ENCODE results near the gene SCAP. TPM values are rescaled to one million over a fixed set of nuclear protein-coding genes. Genes with fewer than 3 reads are reported as not detected.

Gene SCAP
- total RNA-seq, 1 donor from 2014 or later = 43.1 TPM

DNA sequence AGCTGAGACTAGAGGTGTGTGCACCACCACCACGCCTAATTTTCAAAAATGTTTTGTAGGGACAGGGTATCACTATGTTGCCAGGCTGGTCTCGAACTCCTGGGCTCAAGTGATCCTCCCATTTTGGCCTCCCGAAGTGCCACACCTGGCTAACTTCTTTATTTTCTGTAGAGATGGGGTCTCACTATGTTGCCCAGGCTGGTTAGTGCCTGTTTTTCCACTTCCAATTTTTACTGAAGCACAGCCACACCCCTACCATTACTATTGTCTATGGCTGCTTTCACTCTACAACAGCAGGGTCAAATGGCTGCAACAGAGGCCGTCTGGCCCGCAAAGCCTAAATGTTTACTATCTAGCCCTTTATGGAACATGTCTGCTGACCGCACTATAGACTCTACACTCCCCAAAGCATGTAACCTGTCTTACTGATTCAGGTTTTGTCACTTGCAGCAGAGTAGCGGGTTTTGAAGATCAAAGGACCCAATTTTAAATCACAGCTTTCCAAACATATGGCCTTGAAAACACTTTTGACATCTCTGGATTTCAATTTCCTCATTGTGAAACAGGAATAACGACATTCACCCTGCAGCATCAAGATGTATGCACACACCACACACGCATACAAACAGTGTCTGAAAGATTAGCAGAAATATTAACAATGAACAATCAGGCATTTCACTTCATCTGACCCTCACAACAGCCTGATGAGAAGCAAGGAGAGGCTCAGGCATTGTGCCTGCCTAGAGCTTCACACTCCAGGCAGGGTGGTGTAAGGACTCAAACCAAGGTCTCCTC is 46.1 kb downstream of the SCAP start:
- H3K27ac ChIP-seq (replicated peaks) = no peak overlapping the region
- H3K27me3 ChIP-seq (ENCODE audit: low read depth) = no peaks in the 10 kb centered on the region
- DNase-seq = no peak
- H3K4me1 ChIP-seq = peaks cover 5% of the 10 kb centered on the region
- no peaks in the 10 kb centered on the region for H3K9me3 ChIP-seq (replicated peaks)
- no peak overlapping the region for H3K4me3 ChIP-seq
- intact Hi-C loops (cut with micrococcal nuclease) = no loop called here
- H3K36me3 ChIP-seq = peaks cover 83% of the 10 kb centered on the region
- TF ChIP-seq, protein P1, sequence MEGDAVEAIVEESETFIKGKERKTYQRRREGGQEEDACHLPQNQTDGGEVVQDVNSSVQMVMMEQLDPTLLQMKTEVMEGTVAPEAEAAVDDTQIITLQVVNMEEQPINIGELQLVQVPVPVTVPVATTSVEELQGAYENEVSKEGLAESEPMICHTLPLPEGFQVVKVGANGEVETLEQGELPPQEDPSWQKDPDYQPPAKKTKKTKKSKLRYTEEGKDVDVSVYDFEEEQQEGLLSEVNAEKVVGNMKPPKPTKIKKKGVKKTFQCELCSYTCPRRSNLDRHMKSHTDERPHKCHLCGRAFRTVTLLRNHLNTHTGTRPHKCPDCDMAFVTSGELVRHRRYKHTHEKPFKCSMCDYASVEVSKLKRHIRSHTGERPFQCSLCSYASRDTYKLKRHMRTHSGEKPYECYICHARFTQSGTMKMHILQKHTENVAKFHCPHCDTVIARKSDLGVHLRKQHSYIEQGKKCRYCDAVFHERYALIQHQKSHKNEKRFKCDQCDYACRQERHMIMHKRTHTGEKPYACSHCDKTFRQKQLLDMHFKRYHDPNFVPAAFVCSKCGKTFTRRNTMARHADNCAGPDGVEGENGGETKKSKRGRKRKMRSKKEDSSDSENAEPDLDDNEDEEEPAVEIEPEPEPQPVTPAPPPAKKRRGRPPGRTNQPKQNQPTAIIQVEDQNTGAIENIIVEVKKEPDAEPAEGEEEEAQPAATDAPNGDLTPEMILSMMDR (IDR thresholded peaks at IDR 0.05; ENCODE audit: borderline replicate concordance) = no peak

DNA sequence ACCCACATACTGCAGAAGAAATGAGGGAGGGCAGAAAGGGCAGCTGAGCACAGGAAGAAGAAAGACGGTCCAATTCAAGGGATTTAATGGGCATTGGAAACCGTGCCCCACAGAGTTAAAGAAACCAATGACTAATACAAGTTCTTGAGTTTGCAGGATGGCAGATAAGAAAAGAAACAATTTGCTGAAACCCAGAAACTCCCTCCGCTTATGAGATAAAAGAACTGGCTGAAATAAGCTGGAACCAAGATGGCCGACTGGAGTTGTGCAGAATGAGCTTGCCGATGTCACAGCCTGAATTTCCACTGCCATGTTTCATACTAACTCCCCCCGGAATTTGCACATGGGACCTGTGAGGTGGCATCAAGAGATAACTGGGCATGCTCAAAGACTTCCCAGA is 47.1 kb downstream of the SCAP start:
- H3K27ac ChIP-seq (replicated peaks) = no peak overlapping the region
- intact Hi-C loops (cut with micrococcal nuclease) = no loop called here
- no peaks in the 10 kb centered on the region for H3K27me3 ChIP-seq (ENCODE audit: low read depth)
- peaks cover 5% of the 10 kb centered on the region for H3K4me1 ChIP-seq
- TF ChIP-seq, protein P1 (IDR thresholded peaks at IDR 0.05; ENCODE audit: borderline replicate concordance) = no peak
- H3K36me3 ChIP-seq = peaks cover 77% of the 10 kb centered on the region
- DNase-seq = no peak
- no peaks in the 10 kb centered on the region for H3K9me3 ChIP-seq (replicated peaks)
- H3K4me3 ChIP-seq = no peak overlapping the region

DNA sequence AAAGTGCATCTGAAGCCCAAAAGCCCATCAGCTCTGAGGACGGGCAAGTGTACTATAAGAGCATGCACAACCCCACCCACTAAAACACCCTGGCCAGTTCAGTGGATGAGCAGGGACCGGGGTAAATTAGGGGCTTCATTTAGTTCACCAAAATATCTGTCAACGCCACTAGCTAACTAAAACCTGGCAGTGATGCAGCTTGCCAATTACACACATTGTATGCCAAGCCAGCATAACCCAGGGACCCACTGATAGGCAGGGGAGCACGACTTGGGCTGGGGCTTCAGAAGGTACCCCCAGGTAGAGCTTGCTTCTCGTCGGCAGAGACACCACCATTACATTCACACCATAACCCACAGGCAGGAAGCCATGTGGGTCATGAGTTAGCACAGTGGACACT is 47.9 kb downstream of the SCAP start:
- intact Hi-C loops (cut with micrococcal nuclease) = no loop called here
- peaks cover 69% of the 10 kb centered on the region for H3K36me3 ChIP-seq
- no peaks in the 10 kb centered on the region for H3K9me3 ChIP-seq (replicated peaks)
- no peak overlapping the region for H3K4me3 ChIP-seq
- no peak overlapping the region for H3K27ac ChIP-seq (replicated peaks)
- H3K4me1 ChIP-seq = peaks cover 9% of the 10 kb centered on the region
- DNase-seq = no peak
- TF ChIP-seq, protein P1 (IDR thresholded peaks at IDR 0.05; ENCODE audit: borderline replicate concordance) = no peak
- no peaks in the 10 kb centered on the region for H3K27me3 ChIP-seq (ENCODE audit: low read depth)

DNA sequence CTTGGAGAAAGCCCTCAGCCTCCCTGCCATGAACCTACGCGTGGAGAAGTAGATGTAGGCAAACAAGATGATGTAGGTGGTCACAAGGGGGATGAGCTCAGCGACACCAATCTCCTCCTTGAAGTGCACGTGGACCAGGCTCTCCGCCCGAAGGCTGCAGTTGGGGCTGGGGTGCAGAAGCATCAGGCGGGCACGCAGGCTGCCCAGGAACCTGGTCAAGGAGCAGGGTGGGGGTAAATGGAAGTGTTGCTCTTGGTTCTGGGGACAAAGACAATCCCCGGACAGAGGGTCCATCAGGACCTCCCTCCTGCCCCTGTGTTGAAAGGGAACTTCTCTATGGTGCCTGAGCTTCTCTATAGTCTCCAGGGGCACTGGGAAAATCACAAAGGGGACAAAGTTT is 49.8 kb downstream of the SCAP start:
- no peaks in the 10 kb centered on the region for H3K27me3 ChIP-seq (ENCODE audit: low read depth)
- H3K36me3 ChIP-seq = peaks cover 50% of the 10 kb centered on the region
- DNase-seq = no peak
- intact Hi-C loops (cut with micrococcal nuclease) = no loop called here
- H3K4me1 ChIP-seq = peaks cover 27% of the 10 kb centered on the region
- TF ChIP-seq, protein P1 (IDR thresholded peaks at IDR 0.05; ENCODE audit: borderline replicate concordance) = no peak
- no peaks in the 10 kb centered on the region for H3K9me3 ChIP-seq (replicated peaks)
- no peak overlapping the region for H3K4me3 ChIP-seq
- no peak overlapping the region for H3K27ac ChIP-seq (replicated peaks)

DNA sequence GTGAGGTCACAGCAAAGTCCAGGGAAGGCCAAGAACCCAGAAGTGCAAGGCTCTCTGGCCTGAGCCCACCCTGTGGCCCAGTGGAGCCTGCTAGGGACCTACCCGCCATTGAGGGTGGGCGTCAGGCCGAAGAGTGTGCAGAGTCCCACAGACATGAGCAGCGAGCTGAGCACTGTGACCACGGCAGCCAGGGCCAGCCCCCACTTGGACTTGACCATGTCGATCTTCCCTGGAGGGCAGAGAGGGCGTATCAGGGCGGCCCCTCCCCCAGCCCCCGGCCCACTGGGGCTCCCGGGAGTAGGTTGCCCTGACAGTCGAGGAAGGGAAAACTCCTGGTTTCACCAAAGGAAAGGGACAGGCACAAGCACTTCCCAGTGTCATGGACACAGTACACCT is 50.4 kb downstream of the SCAP start:
- no peak for DNase-seq
- H3K27ac ChIP-seq (replicated peaks) = no peak overlapping the region
- TF ChIP-seq, protein P1 (IDR thresholded peaks at IDR 0.05; ENCODE audit: borderline replicate concordance) = no peak
- no peak overlapping the region for H3K4me3 ChIP-seq
- no peaks in the 10 kb centered on the region for H3K27me3 ChIP-seq (ENCODE audit: low read depth)
- no peaks in the 10 kb centered on the region for H3K9me3 ChIP-seq (replicated peaks)
- intact Hi-C loops (cut with micrococcal nuclease) = no loop called here
- peaks cover 25% of the 10 kb centered on the region for H3K4me1 ChIP-seq
- peaks cover 50% of the 10 kb centered on the region for H3K36me3 ChIP-seq

Measured in left ventricle myocardium inferior (tissue), 1 donor.